ENCODE data around the gene FAM240A. TPM values are rescaled to one million over a fixed set of nuclear protein-coding genes. Genes with fewer than 3 reads are reported as not detected.

Gene FAM240A
- total and polyA plus RNA-seq, 10 of the 15 experiments (the other 5 are each of a cell fraction or from before 2014, with no cell fraction given): not detected

GRCh38 chr3:46668591-46668990 lies 56.3 kb downstream of the FAM240A start:
- no peak overlapping the region for H3K27ac ChIP-seq (ENCODE audit: control insufficient read depth, insufficient read depth)
- H3K27me3 ChIP-seq (replicated peaks in 1 of 2; ENCODE audit: control insufficient read depth in 2 of 2, insufficient read depth in 2 of 2, low read length in 1 of 2): peaks cover 0 to 1% of the 10 kb centered on the region in 2 experiments; a peak in 2 of 4 replicates
- 23% methylated on average over 2 of the region's 2 CpGs for WGBS (ENCODE audit: insufficient coverage, insufficient replicate concordance, low lambda C conversion rate, missing lambda C conversion rate)
- H3K4me3 ChIP-seq: no peak overlapping the region
- H3K9me3 ChIP-seq (replicated peaks; ENCODE audit: control insufficient read depth, insufficient read depth, low read length): no peaks in the 10 kb centered on the region
- H3K36me3 ChIP-seq (ENCODE audit: control insufficient read depth in 2 of 2, insufficient read depth in 2 of 2, low read length in 1 of 2): no peaks in the 10 kb centered on the region
- intact Hi-C loops (cut with micrococcal nuclease; ENCODE audit: unreplicated experiment) (no loop called here), in situ Hi-C loops (cut with MboI) (no loop called here)
- no peaks in the 10 kb centered on the region for H3K4me1 ChIP-seq (ENCODE audit: control insufficient read depth, insufficient read depth, low read length)
- CTCF ChIA-PET: no interaction called here
- H4K20me1 ChIP-seq (ENCODE audit: control insufficient read depth, insufficient read depth): no peaks in the 10 kb centered on the region; the same call in 1 of the 2 replicates
- FAIRE-seq: no peak
- POLR2A ChIA-PET: no interaction called here
- no peak overlapping the region for H3K9ac ChIP-seq (ENCODE audit: control insufficient read depth, insufficient read depth, low read length)
- no peak overlapping the region for H2AFZ ChIP-seq (ENCODE audit: control insufficient read depth, low read depth, low read length)
- no peaks in the 10 kb centered on the region for H3K79me2 ChIP-seq (ENCODE audit: control insufficient read depth, insufficient read depth, low read length)
- RAD21 ChIA-PET (ENCODE audit: unreplicated experiment): no interaction called here
- SMC1A ChIA-PET (ENCODE audit: uncharacterized antibody, unreplicated experiment): no interaction called here
- no peak for ATAC-seq
- no peak overlapping the region for H3K4me2 ChIP-seq (ENCODE audit: control insufficient read depth, insufficient read depth)
- DNase-seq (ENCODE audit: low read depth, low spot score): no peak
- BruUV-seq (replicated peaks): no TSS peak
- TF ChIP-seq RUNX3 (IDR thresholded peaks at IDR 0.05; ENCODE audit: low read length) (no peak), KLF5 (IDR thresholded peaks at IDR 0.05; ENCODE audit: partially characterized antibody) (no peak), TARDBP (IDR thresholded peaks at IDR 0.05; ENCODE audit: borderline replicate concordance) (no peak), JUND (IDR thresholded peaks at IDR 0.05; ENCODE audit: low read depth, low read length) (no peak), TCF12 (IDR thresholded peaks at IDR 0.05; ENCODE audit: low read depth, low read length) (no peak), BCL3 (IDR thresholded peaks at IDR 0.05; ENCODE audit: borderline replicate concordance, insufficient read depth, low read depth, low read length, poor library complexity, severe bottlenecking) (no peak), RCOR1 (conservative IDR thresholded peaks at IDR 0.05; ENCODE audit: low read depth, low read length) (no peak), FOXM1 (IDR thresholded peaks at IDR 0.05; ENCODE audit: low read depth, low read length) (no peak), E2F4 (IDR thresholded peaks at IDR 0.05; ENCODE audit: low read depth, low read length) (no peak), TCF3 (IDR thresholded peaks at IDR 0.05; ENCODE audit: borderline replicate concordance, insufficient read depth, low read depth, low read length) (no peak), ZNF384 (IDR thresholded peaks at IDR 0.05; ENCODE audit: borderline replicate concordance, low read depth, low read length) (no peak), PML (IDR thresholded peaks at IDR 0.05; ENCODE audit: low read length) (no peak), NR2F1 (conservative IDR thresholded peaks at IDR 0.05) (no peak)

All from GM12878 (cell line).